Frontal cortex (tissue), 4 donors: ENCODE data around the gene H1-8. TPM values are rescaled to one million over a fixed set of nuclear protein-coding genes. Genes with fewer than 3 reads are reported as not detected.
"Not testable (repeated sequence)": the region's sequence is repeated elsewhere in the genome, so short reads cannot be mapped to it uniquely, and the experiment has no call there.

Experiments used
- DNase-seq, 2 donors: peaks; one replicate each; pipeline ENCODE4 v3.0.0; 2012; ENCODE audit warnings: low spot score in 2 of 2
- FAIRE-seq: peaks from 2 replicates; lab custom pipeline; 2012; peaks lifted over from hg19 to GRCh38; lab: Jason Lieb, UNC
- total RNA-seq: library from RNA; depleted of rRNA; stranded (reverse); fragments of >200 nt; gene quantifications from one replicate; pipeline ENCODE4 v1.2.3, GENCODE V29; 2014
- donor health status: control.
- donor health status: control.
- donor health status: control.

H1-8 gene
- not detected for total RNA-seq

GRCh38 chr3:129543156-129543790 lies at the start of gene H1-8:
TSS of gene H1-8 (plus strand) at chr3:129543175. CDS start at chr3:129543219, 44 bp downstream.
- FAIRE-seq: no peak
- DNase-seq: no peak

- no peak for FAIRE-seq
- no peak for DNase-seq
Measured at GRCh38 chr3:129493206-129493605, 49.8 kb upstream of the H1-8 start.

GRCh38 chr3:129494499-129494898 lies 48.5 kb upstream of the H1-8 start:
- not testable (repeated sequence) for FAIRE-seq, DNase-seq

GRCh38 chr3:129495006-129495639 lies 47.9 kb upstream of the H1-8 start:
- DNase-seq, FAIRE-seq: not testable (repeated sequence)

- DNase-seq, FAIRE-seq: not testable (repeated sequence)
Measured at GRCh38 chr3:129497876-129498275, 45.1 kb upstream of the H1-8 start.

GRCh38 chr3:129498603-129499488 lies 44.1 kb upstream of the H1-8 start:
- DNase-seq, FAIRE-seq: not testable (repeated sequence)

GRCh38 chr3:129499604-129500333 lies 43.2 kb upstream of the H1-8 start:
- not testable (repeated sequence) for FAIRE-seq

GRCh38 chr3:129500334-129500658 lies 42.7 kb upstream of the H1-8 start:
- DNase-seq (no peak), FAIRE-seq (no peak)

More at GRCh38 chr3:129499604-129500333, 43.2 kb upstream of the H1-8 start:
- not testable (repeated sequence) for DNase-seq

GRCh38 chr3:129501630-129502029 lies 41.3 kb upstream of the H1-8 start:
- DNase-seq (no peak), FAIRE-seq (no peak)

- FAIRE-seq: no peak
- no peak for DNase-seq
Measured at GRCh38 chr3:129502641-129503408, 40.1 kb upstream of the H1-8 start.

GRCh38 chr3:129503471-129504291 lies 39.3 kb upstream of the H1-8 start:
- DNase-seq (no peak), FAIRE-seq (no peak)

GRCh38 chr3:129504471-129505100 lies 38.4 kb upstream of the H1-8 start:
- FAIRE-seq (no peak), DNase-seq (no peak)

GRCh38 chr3:129505341-129505740 lies 37.6 kb upstream of the H1-8 start:
- FAIRE-seq: no peak

GRCh38 chr3:129506231-129506742 lies 36.7 kb upstream of the H1-8 start:
- DNase-seq (no peak), FAIRE-seq (no peak)

More at GRCh38 chr3:129505341-129505740, 37.6 kb upstream of the H1-8 start:
- DNase-seq: no peak

GRCh38 chr3:129507181-129507831 lies 35.7 kb upstream of the H1-8 start:
- DNase-seq: no peak
- no peak for FAIRE-seq

GRCh38 chr3:129512595-129512994 lies 30.4 kb upstream of the H1-8 start:
- no peak for DNase-seq
- FAIRE-seq: no peak

GRCh38 chr3:129513705-129514104 lies 29.3 kb upstream of the H1-8 start:
- no peak for FAIRE-seq
- no peak for DNase-seq
